Measurements from ENCODE around the gene CDKAL1.

The CDKAL1 gene

GRCh38 chr6:20915156-20915555, 380.9 kb downstream of the CDKAL1 start:
- H3K4me1 ChIP-seq (ENCODE audit: insufficient read depth, poor library complexity, severe bottlenecking), result no peaks in the 10 kb centered on the region
- no peak overlapping the region for H3K27ac ChIP-seq (ENCODE audit: poor library complexity, severe bottlenecking)
- H3K4me3 ChIP-seq (ENCODE audit: severe bottlenecking), result no peak overlapping the region
- 0 out of 2 replicates have a peak, but pooled peaks cover 3% of the 10 kb centered on the region for H3K36me3 ChIP-seq (ENCODE audit: low read depth)
- ATAC-seq (ENCODE audit: low read depth), result no peak
- H3K9me3 ChIP-seq (ENCODE audit: severe bottlenecking), result no peaks in the 10 kb centered on the region
- no peaks in the 10 kb centered on the region for H3K27me3 ChIP-seq (ENCODE audit: insufficient read depth, poor library complexity, severe bottlenecking)
- DNase-seq (ENCODE audit: low spot score), result no peak
- TF ChIP-seq CTCF (IDR thresholded peaks at IDR 0.05; ENCODE audit: poor library complexity, severe bottlenecking), result no peak

GRCh38 chr6:20915626-20916025, 381.4 kb downstream of the CDKAL1 start:
- no peak overlapping the region for H3K4me3 ChIP-seq (ENCODE audit: severe bottlenecking)
- H3K27me3 ChIP-seq (ENCODE audit: insufficient read depth, poor library complexity, severe bottlenecking), result no peaks in the 10 kb centered on the region
- no peak for ATAC-seq (ENCODE audit: low read depth)
- TF ChIP-seq CTCF (IDR thresholded peaks at IDR 0.05; ENCODE audit: poor library complexity, severe bottlenecking), result no peak
- 0 out of 2 replicates have a peak, but pooled peaks cover 3% of the 10 kb centered on the region for H3K36me3 ChIP-seq (ENCODE audit: low read depth)
- H3K9me3 ChIP-seq (ENCODE audit: severe bottlenecking), result no peaks in the 10 kb centered on the region
- no peaks in the 10 kb centered on the region for H3K4me1 ChIP-seq (ENCODE audit: insufficient read depth, poor library complexity, severe bottlenecking)
- no peak for DNase-seq (ENCODE audit: low spot score)
- H3K27ac ChIP-seq (ENCODE audit: poor library complexity, severe bottlenecking), result no peak overlapping the region

- Histone ChIP-seq H3K27ac (ENCODE audit: poor library complexity, severe bottlenecking) (no peak overlapping the region), H3K4me1 (ENCODE audit: insufficient read depth, poor library complexity, severe bottlenecking) (no peaks in the 10 kb centered on the region), H3K27me3 (ENCODE audit: insufficient read depth, poor library complexity, severe bottlenecking) (no peaks in the 10 kb centered on the region), H3K9me3 (ENCODE audit: severe bottlenecking) (no peaks in the 10 kb centered on the region), H3K4me3 (ENCODE audit: severe bottlenecking) (no peak overlapping the region), H3K36me3 (ENCODE audit: low read depth) (0 out of 2 replicates have a peak, but pooled peaks cover 3% of the 10 kb centered on the region)
- ATAC-seq (ENCODE audit: low read depth) (no peak), DNase-seq (ENCODE audit: low spot score) (no peak)
- TF ChIP-seq CTCF (IDR thresholded peaks at IDR 0.05; ENCODE audit: poor library complexity, severe bottlenecking), result no peak
Observed at GRCh38 chr6:20916086-20916485, 381.8 kb downstream of the CDKAL1 start.

- ATAC-seq (ENCODE audit: low read depth) (no peak), DNase-seq (ENCODE audit: low spot score) (no peak)
- H3K4me3 ChIP-seq (ENCODE audit: severe bottlenecking), result no peak overlapping the region
Observed at GRCh38 chr6:20918868-20919267, 384.6 kb downstream of the CDKAL1 start.

More at GRCh38 chr6:20918868-20919267, 384.6 kb downstream of the CDKAL1 start:
- no peak for TF ChIP-seq CTCF (IDR thresholded peaks at IDR 0.05; ENCODE audit: poor library complexity, severe bottlenecking)
- Histone ChIP-seq H3K4me1 (ENCODE audit: insufficient read depth, poor library complexity, severe bottlenecking) (no peaks in the 10 kb centered on the region), H3K27me3 (ENCODE audit: insufficient read depth, poor library complexity, severe bottlenecking) (no peaks in the 10 kb centered on the region), H3K27ac (ENCODE audit: poor library complexity, severe bottlenecking) (no peak overlapping the region), H3K9me3 (ENCODE audit: severe bottlenecking) (no peaks in the 10 kb centered on the region), H3K36me3 (ENCODE audit: low read depth) (0 out of 2 replicates have a peak, but pooled peaks cover 3% of the 10 kb centered on the region)
